LNCaP clone FGC (cell line): Measurements from ENCODE around the gene TGM6.
A peak's percentile ranks its signal among the peaks of the same experiment; 100 is the strongest.

Experiments
- DNase-seq: peaks from one replicate; pipeline ENCODE4 v3.0.0-alpha.2; 2011; ENCODE audit warnings: low read depth
- H3K4me3 ChIP-seq: 2 replicates; pipeline ENCODE4 v1.5.1; 2011; ENCODE audit warnings: mild to moderate bottlenecking, low read depth, low read length, control low read depth
- TF ChIP-seq, protein P1 (sequence below): IDR thresholded peaks from 2 replicates; pipeline ENCODE4 v1.5.1; 2012; ENCODE audit warnings: mild to moderate bottlenecking; ENCODE audit not compliant: control insufficient read depth, insufficient read depth; ENCODE audit errors: extremely low read depth

The TGM6 gene

DNA sequence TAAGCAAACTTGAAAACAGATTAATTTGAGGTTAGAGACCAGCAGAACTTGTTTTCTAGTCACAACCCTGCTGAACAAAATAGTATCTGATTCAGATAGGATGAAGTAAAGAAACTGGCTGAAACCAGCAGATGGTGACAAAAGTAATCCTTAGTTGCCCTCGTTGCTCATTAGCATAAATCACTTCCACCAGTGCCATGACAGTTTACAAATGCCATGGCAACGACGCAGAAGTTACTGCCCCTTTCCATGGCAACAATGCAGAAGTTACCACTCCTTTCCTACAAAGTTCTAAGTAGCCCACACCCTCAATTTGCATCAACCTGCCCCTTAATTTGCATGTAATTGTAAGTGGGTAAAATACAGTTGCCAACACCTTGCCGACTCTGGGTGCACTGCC is 66.1 kb downstream of the TGM6 start:
- H3K4me3 ChIP-seq: no peak overlapping the region
- no peak for DNase-seq
- TF ChIP-seq, protein P1, sequence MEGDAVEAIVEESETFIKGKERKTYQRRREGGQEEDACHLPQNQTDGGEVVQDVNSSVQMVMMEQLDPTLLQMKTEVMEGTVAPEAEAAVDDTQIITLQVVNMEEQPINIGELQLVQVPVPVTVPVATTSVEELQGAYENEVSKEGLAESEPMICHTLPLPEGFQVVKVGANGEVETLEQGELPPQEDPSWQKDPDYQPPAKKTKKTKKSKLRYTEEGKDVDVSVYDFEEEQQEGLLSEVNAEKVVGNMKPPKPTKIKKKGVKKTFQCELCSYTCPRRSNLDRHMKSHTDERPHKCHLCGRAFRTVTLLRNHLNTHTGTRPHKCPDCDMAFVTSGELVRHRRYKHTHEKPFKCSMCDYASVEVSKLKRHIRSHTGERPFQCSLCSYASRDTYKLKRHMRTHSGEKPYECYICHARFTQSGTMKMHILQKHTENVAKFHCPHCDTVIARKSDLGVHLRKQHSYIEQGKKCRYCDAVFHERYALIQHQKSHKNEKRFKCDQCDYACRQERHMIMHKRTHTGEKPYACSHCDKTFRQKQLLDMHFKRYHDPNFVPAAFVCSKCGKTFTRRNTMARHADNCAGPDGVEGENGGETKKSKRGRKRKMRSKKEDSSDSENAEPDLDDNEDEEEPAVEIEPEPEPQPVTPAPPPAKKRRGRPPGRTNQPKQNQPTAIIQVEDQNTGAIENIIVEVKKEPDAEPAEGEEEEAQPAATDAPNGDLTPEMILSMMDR: no peak

- TF ChIP-seq, protein P1: no peak
- DNase-seq: no peak
- H3K4me3 ChIP-seq: no peak overlapping the region
Measured at GRCh38 chr20:2449386-2449785, 68.7 kb downstream of the TGM6 start.

- H3K4me3 ChIP-seq: no peak overlapping the region
- no peak for DNase-seq
- TF ChIP-seq, protein P1: no peak
Measured at GRCh38 chr20:2451422-2451821, 70.7 kb downstream of the TGM6 start.

DNA sequence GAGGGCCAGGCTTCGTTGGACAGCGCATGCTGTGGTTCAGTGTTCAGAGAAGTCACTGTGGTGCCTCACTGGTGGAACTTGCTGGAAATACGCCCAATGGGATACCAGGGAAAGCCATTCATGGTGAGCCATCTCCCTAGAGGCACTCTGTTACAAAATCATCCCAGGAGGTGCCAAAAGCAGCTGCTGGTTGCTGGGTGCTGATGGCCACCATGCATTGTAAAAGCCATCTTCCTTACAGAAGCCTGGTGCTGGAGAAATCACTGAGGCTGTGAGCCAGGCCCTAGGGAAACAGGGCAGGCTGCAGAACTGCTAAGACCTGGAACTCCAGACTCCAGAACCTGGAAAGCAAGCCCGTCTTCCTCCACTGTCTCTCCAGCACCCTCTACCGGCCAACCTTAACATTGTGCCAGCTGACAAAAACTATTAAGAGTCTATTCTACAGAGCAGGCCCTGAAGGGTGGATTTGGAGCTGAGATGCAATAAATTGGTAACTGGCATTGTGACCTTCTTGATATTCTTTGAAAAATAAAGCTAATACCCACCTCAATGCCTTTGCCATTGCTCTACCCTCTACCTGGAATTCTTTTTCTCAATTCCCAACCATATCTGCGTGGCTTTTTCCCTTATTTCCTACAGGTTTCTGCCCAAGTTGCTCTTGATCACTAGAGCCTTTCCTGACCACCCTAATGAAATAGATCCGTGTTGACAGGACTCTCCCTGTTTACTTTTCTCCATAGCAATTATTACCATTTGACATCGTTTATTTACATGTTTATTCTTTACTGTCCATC is 71.4 kb downstream of the TGM6 start:
- peak; percentile 65 for DNase-seq
- TF ChIP-seq, protein P1: peak; percentile 90
- H3K4me3 ChIP-seq: no peak overlapping the region

GRCh38 chr20:2453792-2454191 is 73.1 kb downstream of the TGM6 start:
- DNase-seq: no peak
- H3K4me3 ChIP-seq: no peak overlapping the region
- TF ChIP-seq, protein P1: no peak

DNA sequence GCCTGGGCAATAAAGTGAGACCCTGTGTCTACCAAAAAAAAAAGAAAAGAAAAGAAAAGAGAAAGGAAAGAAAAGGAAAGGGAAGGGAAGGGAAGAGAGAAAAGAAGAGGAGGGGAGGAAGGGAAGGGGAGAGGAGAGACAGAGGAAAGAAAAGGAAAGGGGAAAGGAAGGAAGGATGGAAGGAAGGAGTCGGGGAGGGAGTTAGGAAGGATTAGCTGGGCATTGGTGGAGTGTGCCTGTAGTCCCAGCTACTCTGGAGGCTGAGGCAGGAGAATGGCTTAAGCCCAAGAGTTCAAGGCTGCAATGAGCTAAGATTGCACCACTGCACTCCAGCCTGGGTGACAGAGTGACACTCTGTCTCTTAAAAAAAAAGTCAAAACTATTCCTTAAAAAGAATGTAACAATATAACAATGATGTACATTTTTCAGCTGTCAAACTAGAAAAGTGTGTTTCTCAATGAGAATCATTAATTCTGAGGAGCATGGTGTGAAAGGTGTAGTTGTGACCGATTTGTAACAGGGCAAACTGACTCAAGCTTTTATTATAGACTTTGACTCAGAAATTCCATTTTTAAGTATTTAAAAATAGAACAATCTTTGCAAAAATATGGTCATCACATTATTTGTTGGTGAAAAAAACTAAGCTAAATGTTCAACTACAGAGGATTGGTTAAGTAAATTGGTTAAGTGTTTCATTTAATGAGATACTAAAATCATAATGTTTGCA is 75.2 kb downstream of the TGM6 start:
- H3K4me3 ChIP-seq: no peak overlapping the region
- TF ChIP-seq, protein P1: no peak
- DNase-seq: no peak

GRCh38 chr20:2458919-2459499 is 78.3 kb downstream of the TGM6 start:
- no peak overlapping the region for H3K4me3 ChIP-seq
- no peak for DNase-seq
- TF ChIP-seq, protein P1: no peak
